ENCODE results near the gene CNST. TPM values are rescaled to one million over a fixed set of nuclear protein-coding genes. Genes with fewer than 3 reads are reported as not detected.

The CNST gene
- total RNA-seq, 1 experiment from 2014 or later = 19.8 TPM

GRCh38 chr1:246597971-246598370 lies 31.7 kb downstream of the CNST start:
- H4K5ac ChIP-seq (ENCODE audit: insufficient read length, low read depth, low read length) = no peak overlapping the region
- Mint-ChIP-seq H3K27ac (no peak overlapping the region), H3K4me3 (no peak overlapping the region), H3K27me3 (ENCODE audit: low read depth) (no peaks in the 10 kb centered on the region), H3K36me3 (ENCODE audit: insufficient read depth in 1 of 3, low read depth in 3 of 3) (peaks cover 0 to 10% (median 0%) of the 10 kb centered on the region in 3 experiments; a peak in 3 of 7 replicates), H3K4me1 (no peaks in the 10 kb centered on the region), H3K9me3 (no peaks in the 10 kb centered on the region)
- no peak overlapping the region for H3K4ac ChIP-seq (ENCODE audit: low read depth, low read length)
- no peak for TF ChIP-seq CTCF (conservative IDR thresholded peaks at IDR 0.05)
- no peaks in the 10 kb centered on the region for H3K79me2 ChIP-seq (ENCODE audit: insufficient read depth, low read length)
- no peak overlapping the region for H3K23ac ChIP-seq (ENCODE audit: insufficient read length, low read depth, low read length)
- no peak overlapping the region for H2BK12ac ChIP-seq (ENCODE audit: insufficient read length, low read depth, low read length)
- H3K4me1 ChIP-seq (ENCODE audit: insufficient read depth, low read length) = no peaks in the 10 kb centered on the region
- no peaks in the 10 kb centered on the region for H3K23me2 ChIP-seq (ENCODE audit: insufficient read length, low read depth, low read length, poor library complexity, severe bottlenecking)
- H2AFZ ChIP-seq (ENCODE audit: low read length) = no peak overlapping the region
- no peaks in the 10 kb centered on the region for H4K20me1 ChIP-seq (ENCODE audit: control insufficient read depth, insufficient read depth, insufficient read length)
- no CpG with 5 or more reads among the region's 7 CpGs for WGBS (ENCODE audit: extremely low coverage, insufficient read length, low lambda C conversion rate)
- no peaks in the 10 kb centered on the region for H3K79me1 ChIP-seq (ENCODE audit: insufficient read depth, low read depth, low read length, poor library complexity, severe bottlenecking)
- H4K91ac ChIP-seq (ENCODE audit: insufficient read length, low read depth, low read length) = no peak overlapping the region
- H3K27me3 ChIP-seq (ENCODE audit: insufficient read depth, low read length) = no peaks in the 10 kb centered on the region
- H3K14ac ChIP-seq (ENCODE audit: insufficient read depth, low read length) = no peak overlapping the region
- no peak overlapping the region for H2BK20ac ChIP-seq (ENCODE audit: low read depth, low read length, poor library complexity, severe bottlenecking)
- DNase-seq = no peak
- no peak overlapping the region for H2AK5ac ChIP-seq (ENCODE audit: insufficient read length, low read length)
- H3K18ac ChIP-seq (ENCODE audit: insufficient read length, low read depth, low read length) = no peak overlapping the region
- H3K9me3 ChIP-seq (ENCODE audit: control insufficient read depth, low read depth, low read length) = no peaks in the 10 kb centered on the region
- no peak overlapping the region for H3T11ph ChIP-seq (ENCODE audit: low read length)
- no peak overlapping the region for H3K56ac ChIP-seq (ENCODE audit: insufficient read length, low read depth, low read length)
- H2BK120ac ChIP-seq (ENCODE audit: low read depth, low read length, poor library complexity, severe bottlenecking) = peak overlapping the region; percentile 61
- no peak overlapping the region for H2BK5ac ChIP-seq (ENCODE audit: insufficient read length, low read length)
- no peak overlapping the region for H3K9ac ChIP-seq (ENCODE audit: extremely low read depth, insufficient read length, low read length)
- H4K8ac ChIP-seq (replicated peaks; ENCODE audit: insufficient read length, low read depth, low read length) = no peak overlapping the region
- H3K27ac ChIP-seq (ENCODE audit: insufficient read length, low read depth, low read length) = no peak overlapping the region
- H3K4me2 ChIP-seq (ENCODE audit: insufficient read depth, insufficient read length, low read length) = no peak overlapping the region
- no peak overlapping the region for H2BK15ac ChIP-seq (ENCODE audit: low read depth, low read length)
